Caki2 (cell line): ENCODE measurements around the gene KLHL2. TPM values are rescaled to one million over a fixed set of nuclear protein-coding genes. Genes with fewer than 3 reads are reported as not detected.

Source experiments
- total RNA-seq: library from RNA; depleted of rRNA; stranded (reverse); fragments of >200 nt; shearing (Covaris generic); gene quantifications from 2 replicates; pipeline ENCODE4 v1.2.3, GENCODE V29; 2014; ENCODE audit warnings: low replicate concordance; rRNA removed

The KLHL2 gene
- total RNA-seq, 1 experiment from 2014 or later = 10.1 TPM

Other genes with a start within 250 kb of the KLHL2 start
- gene TRIM61, start 229.9 kb upstream of the KLHL2 start, total RNA-seq = not detected in 2 replicates
- gene TRIM60, start 175.6 kb upstream of the KLHL2 start, total RNA-seq = not detected in 2 replicates
- gene TRIM75, start 153.7 kb upstream of the KLHL2 start, total RNA-seq = not detected in 2 replicates
- 11.7 and 20.1 TPM in 2 replicates for gene TMEM192, start 94.7 kb upstream of the KLHL2 start, total RNA-seq
- 141 and 152 TPM in 2 replicates for gene MSMO1, start 120.1 kb downstream of the KLHL2 start, total RNA-seq
- gene CPE, start 171.4 kb downstream of the KLHL2 start, total RNA-seq = 0.78 and 4.7 TPM in 2 replicates